ENCODE results near the gene IFNL3. TPM values are rescaled to one million over a fixed set of nuclear protein-coding genes. Genes with fewer than 3 reads are reported as not detected.

Gene IFNL3
- polyA plus RNA-seq, 1 donor (not counting 4 experiments of a cell fraction or from before 2014, with no cell fraction given), result not detected

DNA sequence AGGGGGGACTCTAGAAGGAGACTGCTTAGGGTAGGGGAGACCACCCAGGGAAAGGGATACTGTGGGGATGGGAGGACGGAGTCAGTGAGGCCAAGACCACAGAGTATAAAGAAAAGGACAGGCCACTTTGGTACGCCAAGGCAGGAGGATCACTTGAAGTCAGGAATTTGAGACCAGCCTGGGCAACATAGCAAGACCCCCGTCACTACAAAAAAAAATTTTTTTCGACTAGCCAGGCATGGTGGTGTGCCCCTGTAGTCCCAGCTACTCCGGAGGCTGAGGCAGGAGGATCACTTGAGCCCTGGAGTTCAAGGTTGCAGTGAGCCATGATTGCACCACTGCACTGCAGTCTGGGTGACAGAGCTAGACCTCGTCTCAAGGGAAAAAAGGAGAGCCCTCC lies 6.6 kb downstream of the IFNL3 start:
- H2AFZ ChIP-seq (ENCODE audit: control insufficient read depth, low read length), result no peak overlapping the region
- FAIRE-seq (no peak), DNase-seq (ENCODE audit: low read depth, low spot score) (no peak)
- no peaks in the 10 kb centered on the region for H3K36me3 ChIP-seq (ENCODE audit: control insufficient read depth in 2 of 2, extremely low read depth in 1 of 2, insufficient read depth in 2 of 2, low read length in 2 of 2)
- no peaks in the 10 kb centered on the region for H3K4me1 ChIP-seq (ENCODE audit: control insufficient read depth, extremely low read depth, insufficient read depth, low read length)
- dilution Hi-C loops (cut with MboI; ENCODE audit: extremely low pct_ligation_motif_present, low sequenced_read_pairs), result no loop called here
- H3K4me2 ChIP-seq (ENCODE audit: control insufficient read depth, extremely low read depth, insufficient read depth, low read depth, low read length), result no peak overlapping the region
- no peaks in the 10 kb centered on the region for H4K20me1 ChIP-seq (ENCODE audit: control insufficient read depth, extremely low read depth, insufficient read depth, low read length)
- H3K9ac ChIP-seq (ENCODE audit: control insufficient read depth, extremely low read depth, insufficient read depth, low read length), result no peak overlapping the region
- H3K27me3 ChIP-seq (ENCODE audit: control insufficient read depth, extremely low read depth, insufficient read depth, low read length), result peaks cover 5% of the 10 kb centered on the region
- H3K27ac ChIP-seq (ENCODE audit: control insufficient read depth, insufficient read depth, low read length), result no peak overlapping the region
- H3K4me3 ChIP-seq (ENCODE audit: control insufficient read depth in 2 of 3, extremely low read depth in 1 of 3, insufficient read depth in 2 of 3, low read depth in 1 of 3, low read length in 3 of 3), result no peak overlapping the region
- H3K9me1 ChIP-seq (ENCODE audit: control insufficient read depth, extremely low read depth, insufficient read depth, low read length), result no peaks in the 10 kb centered on the region
- no peaks in the 10 kb centered on the region for H3K9me3 ChIP-seq (ENCODE audit: control insufficient read depth, low read depth, low read length)
- no peak for TF ChIP-seq EZH2 (IDR thresholded peaks at IDR 0.05; ENCODE audit: low read length)
- TF ChIP-seq, protein P1, sequence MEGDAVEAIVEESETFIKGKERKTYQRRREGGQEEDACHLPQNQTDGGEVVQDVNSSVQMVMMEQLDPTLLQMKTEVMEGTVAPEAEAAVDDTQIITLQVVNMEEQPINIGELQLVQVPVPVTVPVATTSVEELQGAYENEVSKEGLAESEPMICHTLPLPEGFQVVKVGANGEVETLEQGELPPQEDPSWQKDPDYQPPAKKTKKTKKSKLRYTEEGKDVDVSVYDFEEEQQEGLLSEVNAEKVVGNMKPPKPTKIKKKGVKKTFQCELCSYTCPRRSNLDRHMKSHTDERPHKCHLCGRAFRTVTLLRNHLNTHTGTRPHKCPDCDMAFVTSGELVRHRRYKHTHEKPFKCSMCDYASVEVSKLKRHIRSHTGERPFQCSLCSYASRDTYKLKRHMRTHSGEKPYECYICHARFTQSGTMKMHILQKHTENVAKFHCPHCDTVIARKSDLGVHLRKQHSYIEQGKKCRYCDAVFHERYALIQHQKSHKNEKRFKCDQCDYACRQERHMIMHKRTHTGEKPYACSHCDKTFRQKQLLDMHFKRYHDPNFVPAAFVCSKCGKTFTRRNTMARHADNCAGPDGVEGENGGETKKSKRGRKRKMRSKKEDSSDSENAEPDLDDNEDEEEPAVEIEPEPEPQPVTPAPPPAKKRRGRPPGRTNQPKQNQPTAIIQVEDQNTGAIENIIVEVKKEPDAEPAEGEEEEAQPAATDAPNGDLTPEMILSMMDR (optimal IDR thresholded peaks at IDR 0.05 in 1 of 3, IDR thresholded peaks at IDR 0.05 in 1 of 3, conservative IDR thresholded peaks at IDR 0.05 in 1 of 3; ENCODE audit: extremely low read depth in 1 of 3, insufficient read depth in 2 of 3, low read length in 3 of 3), result no peak
- H3K79me2 ChIP-seq (ENCODE audit: control insufficient read depth, insufficient read depth, low read length), result no peaks in the 10 kb centered on the region

DNA sequence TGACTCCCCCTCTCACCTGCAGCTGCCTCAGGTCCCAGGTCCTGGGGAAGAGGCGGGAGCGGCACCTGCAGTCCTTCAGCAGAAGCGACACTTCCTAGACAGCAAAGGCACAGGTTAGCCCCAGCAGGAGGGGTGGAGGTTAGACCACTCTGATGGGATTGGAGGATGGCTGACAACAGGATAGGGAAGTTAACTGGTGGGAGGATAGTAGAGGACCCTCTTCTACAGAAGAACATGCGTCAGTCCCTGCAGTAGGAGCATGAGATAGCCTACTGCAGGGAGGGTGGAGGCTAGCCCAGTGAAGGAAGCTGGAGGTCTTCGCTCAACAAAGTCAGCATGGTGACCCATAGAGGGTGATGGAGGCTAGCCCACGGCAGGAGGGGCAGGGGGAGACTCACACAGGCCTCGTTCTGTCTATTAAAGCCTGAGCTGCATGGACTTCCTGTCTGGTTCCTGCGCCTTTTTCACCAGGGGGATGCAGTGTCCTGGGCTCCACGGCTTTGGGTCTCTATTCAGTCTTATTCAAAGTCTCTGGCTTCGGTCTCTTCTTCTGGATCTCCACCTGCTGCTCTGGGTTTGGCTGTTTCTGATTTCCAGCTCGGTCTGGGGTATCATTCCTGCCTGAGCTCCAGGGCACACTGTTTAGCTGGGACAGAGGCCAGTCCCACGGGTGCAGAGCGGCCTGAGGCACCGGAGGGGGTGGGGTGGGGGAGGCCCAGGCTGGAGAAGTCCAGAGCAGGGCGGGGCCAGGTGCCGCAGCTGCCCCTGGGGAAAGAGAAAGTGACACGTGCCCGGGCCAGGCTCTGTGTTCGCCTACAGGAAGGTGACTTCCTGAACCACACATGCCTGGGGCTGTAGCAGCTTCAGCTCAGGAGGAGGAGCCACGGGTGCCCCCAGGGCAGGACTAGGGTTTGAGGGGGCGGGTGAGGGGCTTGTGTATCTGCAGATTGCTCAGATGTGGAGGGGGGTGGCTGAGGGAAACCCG lies 7.3 kb downstream of the IFNL3 start:
- no peak overlapping the region for H2AFZ ChIP-seq (ENCODE audit: control insufficient read depth, low read length)

More for the DNA sequence above, 7.3 kb downstream of the IFNL3 start:
- no peaks in the 10 kb centered on the region for H3K79me2 ChIP-seq (ENCODE audit: control insufficient read depth, insufficient read depth, low read length)
- TF ChIP-seq, protein P1 (optimal IDR thresholded peaks at IDR 0.05 in 1 of 3, IDR thresholded peaks at IDR 0.05 in 1 of 3, conservative IDR thresholded peaks at IDR 0.05 in 1 of 3; ENCODE audit: extremely low read depth in 1 of 3, insufficient read depth in 2 of 3, low read length in 3 of 3), result no peak
- TF ChIP-seq EZH2 (IDR thresholded peaks at IDR 0.05; ENCODE audit: low read length), result no peak
- H3K4me3 ChIP-seq (ENCODE audit: control insufficient read depth in 2 of 3, extremely low read depth in 1 of 3, insufficient read depth in 2 of 3, low read depth in 1 of 3, low read length in 3 of 3), result no peak overlapping the region
- H3K36me3 ChIP-seq (ENCODE audit: control insufficient read depth in 2 of 2, extremely low read depth in 1 of 2, insufficient read depth in 2 of 2, low read length in 2 of 2), result no peaks in the 10 kb centered on the region
- H3K27ac ChIP-seq (ENCODE audit: control insufficient read depth, insufficient read depth, low read length), result no peak overlapping the region
- no peaks in the 10 kb centered on the region for H3K4me1 ChIP-seq (ENCODE audit: control insufficient read depth, extremely low read depth, insufficient read depth, low read length)
- no peaks in the 10 kb centered on the region for H3K9me3 ChIP-seq (ENCODE audit: control insufficient read depth, low read depth, low read length)
- no peak overlapping the region for H3K9ac ChIP-seq (ENCODE audit: control insufficient read depth, extremely low read depth, insufficient read depth, low read length)
- H4K20me1 ChIP-seq (ENCODE audit: control insufficient read depth, extremely low read depth, insufficient read depth, low read length), result no peaks in the 10 kb centered on the region
- DNase-seq (ENCODE audit: low read depth, low spot score) (no peak), FAIRE-seq (no peak)
- dilution Hi-C loops (cut with MboI; ENCODE audit: extremely low pct_ligation_motif_present, low sequenced_read_pairs), result no loop called here
- no peak overlapping the region for H3K4me2 ChIP-seq (ENCODE audit: control insufficient read depth, extremely low read depth, insufficient read depth, low read depth, low read length)
- H3K9me1 ChIP-seq (ENCODE audit: control insufficient read depth, extremely low read depth, insufficient read depth, low read length), result no peaks in the 10 kb centered on the region
- H3K27me3 ChIP-seq (ENCODE audit: control insufficient read depth, extremely low read depth, insufficient read depth, low read length), result peaks cover 5% of the 10 kb centered on the region

Data from keratinocyte (primary cell).